DND-41 (cell line): Measurements from ENCODE around the gene UGT1A6.

Source experiments
- ATAC-seq: fragments of 200-7000 bp; cut with Tn5 transposase; 3 replicates; pipeline ENCODE4 v1.9.1; 2021; ENCODE audit warnings: low read depth; ENCODE audit not compliant: insufficient read depth
- DNase-seq: peaks from one replicate; pipeline ENCODE4 v3.0.0-alpha.2; 2020
- H2AFZ ChIP-seq: 2 replicates; pipeline ENCODE4 v1.6.0; 2012; ENCODE audit warnings: low read depth, low read length
- H3K27ac ChIP-seq: 2 replicates; pipeline ENCODE4 v1.5.1; 2012; ENCODE audit warnings: low read length, inconsistent platforms
- H3K27me3 ChIP-seq: fragments of 200-600 bp; sonication (generic); 2 replicates; pipeline ENCODE4 v1.6.0; 2012; ENCODE audit warnings: low read length, mild to moderate bottlenecking, inconsistent platforms; ENCODE audit not compliant: insufficient read depth, poor library complexity
- H3K36me3 ChIP-seq: 2 replicates; pipeline ENCODE4 v1.5.1; 2012; ENCODE audit warnings: low read length, inconsistent platforms; ENCODE audit not compliant: insufficient read depth
- H3K4me1 ChIP-seq: 2 replicates; pipeline ENCODE4 v1.5.1; 2012; ENCODE audit warnings: mild to moderate bottlenecking, low read length; ENCODE audit not compliant: insufficient read depth
- H3K4me2 ChIP-seq: 2 replicates; pipeline ENCODE4 v1.6.0; 2012; ENCODE audit warnings: mild to moderate bottlenecking, moderate library complexity, low read length, inconsistent platforms; ENCODE audit not compliant: insufficient read depth
- H3K4me3 ChIP-seq, 2 experiments: fragments of 200-600 bp in 1 of 2; shearing (Covaris generic) in 1 of 2; 2 replicates each; pipeline ENCODE4 v1.5.1; 2012 to 2016; ENCODE audit warnings: inconsistent platforms in 2 of 2, low read length in 2 of 2, mild to moderate bottlenecking in 2 of 2, low read depth in 1 of 2, moderate library complexity in 1 of 2
- H3K79me2 ChIP-seq: 2 replicates; pipeline ENCODE4 v1.6.0; 2012; ENCODE audit warnings: low read length, inconsistent platforms; ENCODE audit not compliant: insufficient read depth
- H3K9ac ChIP-seq: 2 replicates; pipeline ENCODE4 v1.6.0; 2012; ENCODE audit warnings: low read depth, mild to moderate bottlenecking, inconsistent platforms, low read length, moderate library complexity
- H3K9me3 ChIP-seq: 2 replicates; pipeline ENCODE4 v1.5.1; 2012; ENCODE audit warnings: low read length, moderate library complexity, mild to moderate bottlenecking, inconsistent platforms; ENCODE audit not compliant: insufficient read depth, severe bottlenecking
- H4K20me1 ChIP-seq: 2 replicates; pipeline ENCODE4 v1.6.0; 2012; ENCODE audit warnings: low read length; ENCODE audit not compliant: insufficient read depth
- EZH2 ChIP-seq: IDR thresholded peaks from 3 replicates; pipeline ENCODE4 v1.6.1; 2012; ENCODE audit warnings: borderline replicate concordance, low read depth, mild to moderate bottlenecking, moderate library complexity, low read length, inconsistent platforms; ENCODE audit not compliant: severe bottlenecking
- TF ChIP-seq, protein P1 (sequence below): IDR thresholded peaks from 2 replicates; pipeline ENCODE4 v1.5.1; 2012; ENCODE audit warnings: borderline replicate concordance, low read length, moderate library complexity, mild to moderate bottlenecking; ENCODE audit not compliant: poor library complexity, severe bottlenecking; ENCODE audit errors: extremely low read depth

Gene UGT1A6

DNA sequence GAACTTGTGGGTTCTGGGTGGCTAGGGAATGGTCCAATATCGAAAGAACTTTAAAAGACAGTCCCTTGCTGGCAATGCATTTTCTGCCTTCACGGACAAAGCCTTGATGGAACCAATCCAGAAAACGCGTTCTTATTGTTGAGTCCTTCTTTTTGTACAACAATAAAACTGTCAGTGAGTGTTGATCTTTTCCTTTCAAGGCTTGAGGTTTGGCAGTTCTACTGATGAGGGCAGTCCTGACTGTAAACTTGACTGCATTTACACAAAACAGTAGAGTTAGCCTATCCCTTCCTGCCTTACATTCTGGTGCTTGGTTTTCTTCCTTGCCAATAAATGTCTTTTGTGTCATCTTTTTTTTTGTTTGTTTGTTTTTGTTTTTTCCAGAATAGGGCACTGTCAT, 13.5 kb upstream of the UGT1A6 start:
- H3K79me2 ChIP-seq, result no peaks in the 10 kb centered on the region
- H3K4me1 ChIP-seq, result no peaks in the 10 kb centered on the region
- no peak overlapping the region for H3K4me3 ChIP-seq
- no peaks in the 10 kb centered on the region for H3K27me3 ChIP-seq
- H3K27ac ChIP-seq, result no peak overlapping the region
- ATAC-seq, result no peak
- H3K9me3 ChIP-seq, result no peaks in the 10 kb centered on the region
- H3K4me2 ChIP-seq, result no peak overlapping the region
- H4K20me1 ChIP-seq, result no peaks in the 10 kb centered on the region
- no peak overlapping the region for H2AFZ ChIP-seq
- H3K36me3 ChIP-seq, result no peaks in the 10 kb centered on the region
- H3K9ac ChIP-seq, result no peak overlapping the region
- DNase-seq, result no peak
- no peak for TF ChIP-seq EZH2
- TF ChIP-seq, protein P1, sequence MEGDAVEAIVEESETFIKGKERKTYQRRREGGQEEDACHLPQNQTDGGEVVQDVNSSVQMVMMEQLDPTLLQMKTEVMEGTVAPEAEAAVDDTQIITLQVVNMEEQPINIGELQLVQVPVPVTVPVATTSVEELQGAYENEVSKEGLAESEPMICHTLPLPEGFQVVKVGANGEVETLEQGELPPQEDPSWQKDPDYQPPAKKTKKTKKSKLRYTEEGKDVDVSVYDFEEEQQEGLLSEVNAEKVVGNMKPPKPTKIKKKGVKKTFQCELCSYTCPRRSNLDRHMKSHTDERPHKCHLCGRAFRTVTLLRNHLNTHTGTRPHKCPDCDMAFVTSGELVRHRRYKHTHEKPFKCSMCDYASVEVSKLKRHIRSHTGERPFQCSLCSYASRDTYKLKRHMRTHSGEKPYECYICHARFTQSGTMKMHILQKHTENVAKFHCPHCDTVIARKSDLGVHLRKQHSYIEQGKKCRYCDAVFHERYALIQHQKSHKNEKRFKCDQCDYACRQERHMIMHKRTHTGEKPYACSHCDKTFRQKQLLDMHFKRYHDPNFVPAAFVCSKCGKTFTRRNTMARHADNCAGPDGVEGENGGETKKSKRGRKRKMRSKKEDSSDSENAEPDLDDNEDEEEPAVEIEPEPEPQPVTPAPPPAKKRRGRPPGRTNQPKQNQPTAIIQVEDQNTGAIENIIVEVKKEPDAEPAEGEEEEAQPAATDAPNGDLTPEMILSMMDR, result no peak

DNA sequence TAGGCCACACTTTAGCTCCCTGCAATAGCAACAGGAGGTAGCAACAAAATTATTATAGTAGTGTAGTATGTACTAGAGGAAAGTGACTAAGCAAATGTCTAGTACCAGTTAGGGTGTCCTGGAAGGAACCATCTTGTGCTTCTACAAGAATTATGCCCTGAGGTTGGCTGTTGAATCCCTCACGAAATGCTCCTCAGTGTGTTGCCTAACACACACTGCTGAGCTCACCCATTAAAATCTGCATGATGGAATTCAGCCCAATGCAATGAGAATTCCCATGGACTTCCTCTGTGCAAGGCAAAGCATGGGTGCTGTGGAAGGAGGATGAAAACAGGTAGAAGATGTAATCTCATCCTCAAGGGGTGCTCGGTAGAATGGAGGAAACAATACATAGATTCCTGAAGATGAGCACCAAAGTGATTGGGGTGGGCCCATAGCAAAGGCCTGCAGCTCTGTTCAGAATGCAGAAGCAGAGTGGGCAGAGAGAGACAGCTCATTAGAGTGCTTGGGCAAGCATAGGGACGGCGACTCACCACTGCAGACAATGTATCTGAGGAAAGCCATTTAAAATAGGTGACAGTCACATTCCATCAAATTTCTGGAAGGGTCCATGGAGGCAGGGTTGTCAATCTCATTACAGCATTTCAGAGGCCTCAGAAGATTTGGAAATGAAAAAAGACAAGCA, 12.2 kb upstream of the UGT1A6 start:
- Histone ChIP-seq H2AFZ (no peak overlapping the region), H3K4me1 (no peaks in the 10 kb centered on the region), H3K4me3 (no peak overlapping the region), H3K27me3 (no peaks in the 10 kb centered on the region), H3K27ac (no peak overlapping the region), H3K36me3 (no peaks in the 10 kb centered on the region), H3K9ac (no peak overlapping the region), H3K9me3 (no peaks in the 10 kb centered on the region), H3K4me2 (no peak overlapping the region), H3K79me2 (no peaks in the 10 kb centered on the region), H4K20me1 (no peaks in the 10 kb centered on the region)
- DNase-seq (no peak), ATAC-seq (no peak)
- TF ChIP-seq EZH2, result no peak
- TF ChIP-seq, protein P1, result no peak

DNA sequence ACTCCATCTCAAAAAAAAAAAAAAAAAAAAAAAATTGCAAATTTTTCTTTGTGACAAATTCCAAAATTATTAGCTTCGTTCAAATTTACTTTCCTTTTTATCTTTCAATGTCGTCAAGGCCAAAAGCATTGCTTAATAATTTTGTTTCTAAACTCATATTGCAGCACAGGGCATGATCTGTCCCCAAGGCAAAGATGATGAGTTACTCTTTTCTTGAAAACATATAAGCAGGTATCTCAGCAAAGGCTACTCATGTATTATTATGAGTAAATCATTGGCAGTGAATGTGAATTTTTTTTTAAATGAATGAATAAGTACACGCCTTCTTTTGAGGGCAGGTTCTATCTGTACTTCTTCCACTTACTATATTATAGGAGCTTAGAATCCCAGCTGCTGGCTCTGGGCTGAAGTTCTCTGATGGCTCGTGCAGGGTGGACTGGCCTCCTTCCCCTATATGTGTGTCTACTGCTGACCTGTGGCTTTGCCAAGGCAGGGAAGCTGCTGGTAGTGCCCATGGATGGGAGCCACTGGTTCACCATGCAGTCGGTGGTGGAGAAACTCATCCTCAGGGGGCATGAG, 11.1 kb upstream of the UGT1A6 start, which contains the start of gene UGT1A7:
Gene UGT1A7, plus strand, starts transcription at position 381 of the 579 bp plus-strand sequence. Its CDS starts 37 bp downstream, at position 418.
- H4K20me1 ChIP-seq, result no peaks in the 10 kb centered on the region
- H3K36me3 ChIP-seq, result no peaks in the 10 kb centered on the region
- no peak within 1 kb of the TSS for H3K27ac ChIP-seq
- DNase-seq, result no peak
- no peak within 1 kb of the TSS for H2AFZ ChIP-seq
- H3K4me1 ChIP-seq, result no peaks in the 10 kb centered on the region
- ATAC-seq, result no peak
- H3K9me3 ChIP-seq, result no peaks in the 10 kb centered on the region
- no peak within 1 kb of the TSS for H3K9ac ChIP-seq
- no peaks in the 10 kb centered on the region for H3K27me3 ChIP-seq
- no peak for TF ChIP-seq EZH2
- TF ChIP-seq, protein P1, result no peak
- H3K79me2 ChIP-seq, result no peaks in the 10 kb centered on the region
- no peak within 1 kb of the TSS for H3K4me3 ChIP-seq
- H3K4me2 ChIP-seq, result no peak within 1 kb of the TSS
